HepG2 (cell line): ENCODE measurements around the gene TMC8. TPM values are rescaled to one million over a fixed set of nuclear protein-coding genes. Genes with fewer than 3 reads are reported as not detected.

ENCODE experiments used
- EZH2 ChIP-seq: conservative IDR thresholded peaks from 2 replicates; pipeline ENCODE4 v1.6.1; 2012; ENCODE audit warnings: mild to moderate bottlenecking, low read depth, low read length, moderate library complexity
- KAT2B ChIP-seq: fragments of 150-350 bp; IDR thresholded peaks from 2 replicates; pipeline ENCODE4 v1.6.1; 2014; ENCODE audit warnings: low read depth, low read length, borderline replicate concordance
- MXD3 ChIP-seq: IDR thresholded peaks from 2 replicates; pipeline ENCODE4 v1.6.1; 2016; ENCODE audit warnings: mild to moderate bottlenecking, missing biosample characterization, missing genetic modification reagents
- NBN ChIP-seq: fragments of 450-650 bp; conservative IDR thresholded peaks from 2 replicates; pipeline ENCODE4 v1.6.1; 2017
- PHB2 ChIP-seq: fragments of 450-650 bp; IDR thresholded peaks from 2 replicates; pipeline ENCODE4 v1.6.1; 2018; ENCODE audit not compliant: partially characterized antibody
- ZNF17 ChIP-seq: sonication (generic); formaldehyde crosslinking; IDR thresholded peaks from 2 replicates; pipeline ENCODE4 v1.5.0; 2020; ENCODE audit warnings: mild to moderate bottlenecking, missing genetic modification reagents
- ZNF3 ChIP-seq: IDR thresholded peaks from 2 replicates; pipeline ENCODE4 v1.7.0; 2017; ENCODE audit warnings: inconsistent platforms
- ZNF407 ChIP-seq: sonication (generic); formaldehyde crosslinking; IDR thresholded peaks from one replicate; pipeline ENCODE4 v1.5.1; 2020; ENCODE audit warnings: mild to moderate bottlenecking, missing genetic modification reagents; ENCODE audit errors: not compliant biosample characterization
- polyA plus RNA-seq, 8 experiments: library from polyadenylated mRNA; depleted of rRNA in 3 of 8; stranded (reverse) in 7 of 8; unstranded in 1 of 8; fragments of >200 nt; fragmentation: Illumina TruSeq in 4 of 8; extraction: Trizol in 4 of 8; gene quantifications; 2 replicates each; pipeline versions ENCODE4 v1.2.1 to v1.2.3, GENCODE V29; 2011 to 2016; ENCODE audit warnings: low read depth in 4 of 8, missing spikeins in 1 of 8, mixed read lengths in 1 of 8; ENCODE audit not compliant: insufficient read depth in 1 of 8
- total RNA-seq, 5 experiments: library from RNA; depleted of rRNA; stranded (reverse); fragments of >200 nt; fragmentation: Illumina TruSeq; extraction: Trizol; gene quantifications; 2 replicates each; pipeline ENCODE4 v1.2.3, GENCODE V29; 2016; ENCODE audit warnings: low read depth in 1 of 5
- TF ChIP-seq, protein P1 (sequence below): IDR thresholded peaks from 2 replicates; pipeline ENCODE4 v1.6.1; 2012; ENCODE audit warnings: low read length, improper control_type of control experiment
- TF ChIP-seq, protein P2 (sequence below): sonication (generic); formaldehyde crosslinking; IDR thresholded peaks from 2 replicates; pipeline ENCODE4 v1.4.0; 2020; ENCODE audit warnings: missing genetic modification reagents, mild to moderate bottlenecking, borderline replicate concordance
- TF ChIP-seq, protein P3 (sequence below): IDR thresholded peaks from 2 replicates; pipeline ENCODE4 v1.6.1; 2016

The TMC8 gene
- total and polyA plus RNA-seq, 2 of the 13 experiments (the other 11 are each of a cell fraction or from before 2014, with no cell fraction given), result 0.53 to 7.8 TPM

GRCh38 chr17:78186692-78187595 lies 56.4 kb downstream of the TMC8 start, which contains the start of the genes AFMID and TK1 (continued):
- TF ChIP-seq, protein P1, sequence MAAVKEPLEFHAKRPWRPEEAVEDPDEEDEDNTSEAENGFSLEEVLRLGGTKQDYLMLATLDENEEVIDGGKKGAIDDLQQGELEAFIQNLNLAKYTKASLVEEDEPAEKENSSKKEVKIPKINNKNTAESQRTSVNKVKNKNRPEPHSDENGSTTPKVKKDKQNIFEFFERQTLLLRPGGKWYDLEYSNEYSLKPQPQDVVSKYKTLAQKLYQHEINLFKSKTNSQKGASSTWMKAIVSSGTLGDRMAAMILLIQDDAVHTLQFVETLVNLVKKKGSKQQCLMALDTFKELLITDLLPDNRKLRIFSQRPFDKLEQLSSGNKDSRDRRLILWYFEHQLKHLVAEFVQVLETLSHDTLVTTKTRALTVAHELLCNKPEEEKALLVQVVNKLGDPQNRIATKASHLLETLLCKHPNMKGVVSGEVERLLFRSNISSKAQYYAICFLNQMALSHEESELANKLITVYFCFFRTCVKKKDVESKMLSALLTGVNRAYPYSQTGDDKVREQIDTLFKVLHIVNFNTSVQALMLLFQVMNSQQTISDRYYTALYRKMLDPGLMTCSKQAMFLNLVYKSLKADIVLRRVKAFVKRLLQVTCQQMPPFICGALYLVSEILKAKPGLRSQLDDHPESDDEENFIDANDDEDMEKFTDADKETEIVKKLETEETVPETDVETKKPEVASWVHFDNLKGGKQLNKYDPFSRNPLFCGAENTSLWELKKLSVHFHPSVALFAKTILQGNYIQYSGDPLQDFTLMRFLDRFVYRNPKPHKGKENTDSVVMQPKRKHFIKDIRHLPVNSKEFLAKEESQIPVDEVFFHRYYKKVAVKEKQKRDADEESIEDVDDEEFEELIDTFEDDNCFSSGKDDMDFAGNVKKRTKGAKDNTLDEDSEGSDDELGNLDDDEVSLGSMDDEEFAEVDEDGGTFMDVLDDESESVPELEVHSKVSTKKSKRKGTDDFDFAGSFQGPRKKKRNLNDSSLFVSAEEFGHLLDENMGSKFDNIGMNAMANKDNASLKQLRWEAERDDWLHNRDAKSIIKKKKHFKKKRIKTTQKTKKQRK, result no peak
- TF ChIP-seq, protein P2, sequence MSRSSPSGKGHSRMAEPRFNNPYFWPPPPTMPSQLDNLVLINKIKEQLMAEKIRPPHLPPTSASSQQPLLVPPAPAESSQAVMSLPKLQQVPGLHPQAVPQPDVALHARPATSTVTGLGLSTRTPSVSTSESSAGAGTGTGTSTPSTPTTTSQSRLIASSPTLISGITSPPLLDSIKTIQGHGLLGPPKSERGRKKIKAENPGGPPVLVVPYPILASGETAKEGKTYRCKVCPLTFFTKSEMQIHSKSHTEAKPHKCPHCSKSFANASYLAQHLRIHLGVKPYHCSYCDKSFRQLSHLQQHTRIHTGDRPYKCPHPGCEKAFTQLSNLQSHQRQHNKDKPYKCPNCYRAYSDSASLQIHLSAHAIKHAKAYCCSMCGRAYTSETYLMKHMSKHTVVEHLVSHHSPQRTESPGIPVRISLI (CRISPR knock-in tag), result no peak
- TF ChIP-seq, protein P3, sequence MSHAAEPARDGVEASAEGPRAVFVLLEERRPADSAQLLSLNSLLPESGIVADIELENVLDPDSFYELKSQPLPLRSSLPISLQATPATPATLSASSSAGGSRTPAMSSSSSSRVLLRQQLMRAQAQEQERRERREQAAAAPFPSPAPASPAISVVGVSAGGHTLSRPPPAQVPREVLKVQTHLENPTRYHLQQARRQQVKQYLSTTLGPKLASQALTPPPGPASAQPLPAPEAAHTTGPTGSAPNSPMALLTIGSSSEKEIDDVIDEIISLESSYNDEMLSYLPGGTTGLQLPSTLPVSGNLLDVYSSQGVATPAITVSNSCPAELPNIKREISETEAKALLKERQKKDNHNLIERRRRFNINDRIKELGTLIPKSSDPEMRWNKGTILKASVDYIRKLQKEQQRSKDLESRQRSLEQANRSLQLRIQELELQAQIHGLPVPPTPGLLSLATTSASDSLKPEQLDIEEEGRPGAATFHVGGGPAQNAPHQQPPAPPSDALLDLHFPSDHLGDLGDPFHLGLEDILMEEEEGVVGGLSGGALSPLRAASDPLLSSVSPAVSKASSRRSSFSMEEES (CRISPR knock-in tag), result peak; percentile 81
- peak; percentile 87 for TF ChIP-seq MXD3 (CRISPR knock-in tag)
- TF ChIP-seq NBN, result no peak
- TF ChIP-seq ZNF3 (CRISPR knock-in tag), result no peak
- TF ChIP-seq ZNF17 (CRISPR knock-in tag), result no peak
- no peak for TF ChIP-seq EZH2
- no peak for TF ChIP-seq KAT2B
- no peak for TF ChIP-seq ZNF407 (CRISPR knock-in tag)
- TF ChIP-seq PHB2, result no peak
